CD14-positive monocyte (primary cell): ENCODE results near the gene IFT20. TPM values are rescaled to one million over a fixed set of nuclear protein-coding genes. Genes with fewer than 3 reads are reported as not detected.

Source experiments
- DNase-seq, 3 donors: peaks; one replicate each; pipeline ENCODE4 v3.0.0-alpha.2; 2011 to 2022
- H2AFZ ChIP-seq: 2 replicates; pipeline ENCODE4 v1.6.0; 2012; ENCODE audit warnings: mild to moderate bottlenecking, low read depth, low read length, inconsistent platforms; ENCODE audit not compliant: insufficient read depth, poor library complexity, severe bottlenecking
- H3K27ac ChIP-seq, 2 donors: 1 replicate in 1 of 2; 2 replicates in 1 of 2; pipeline ENCODE4 v1.5.1; 2012 to 2013; ENCODE audit warnings: low read length in 2 of 2, control low read depth in 1 of 2, inconsistent platforms in 1 of 2, low read depth in 1 of 2, mild to moderate bottlenecking in 1 of 2
- H3K27me3 ChIP-seq, 2 donors: one replicate each; pipeline versions ENCODE4 v1.6.0 to v1.6.1; 2011 to 2013; ENCODE audit warnings: low read length in 2 of 2; ENCODE audit not compliant: control insufficient read depth in 2 of 2, insufficient read depth in 2 of 2
- H3K36me3 ChIP-seq, 2 donors: replicated peaks in 1 of 2; 1 replicate in 1 of 2; 2 replicates in 1 of 2; pipeline versions ENCODE4 v1.5.1 to v1.6.1; 2012 to 2013; ENCODE audit warnings: low read length in 2 of 2, control low read depth in 1 of 2, inconsistent platforms in 1 of 2, mild to moderate bottlenecking in 1 of 2; ENCODE audit not compliant: insufficient read depth in 2 of 2, control insufficient read depth in 1 of 2
- H3K4me1 ChIP-seq, 2 donors: 1 replicate in 1 of 2; 2 replicates in 1 of 2; pipeline versions ENCODE4 v1.5.1 to v1.6.1; 2012 to 2013; ENCODE audit warnings: low read length in 2 of 2, control low read depth in 1 of 2, inconsistent platforms in 1 of 2, mild to moderate bottlenecking in 1 of 2, moderate library complexity in 1 of 2; ENCODE audit not compliant: insufficient read depth in 2 of 2, control insufficient read depth in 1 of 2
- H3K4me2 ChIP-seq: replicated peaks from 2 replicates; pipeline ENCODE3; 2012; ENCODE audit warnings: low read length, moderate library complexity, mild to moderate bottlenecking; ENCODE audit not compliant: poor library complexity, severe bottlenecking; ENCODE audit errors: extremely low read depth
- H3K4me3 ChIP-seq, 3 experiments: fragments of 200-600 bp in 1 of 3; sonication (generic) in 1 of 3; replicated peaks in 1 of 3; 1 replicate in 2 of 3; 2 replicates in 1 of 3; pipeline ENCODE4 v1.5.1; 2011 to 2013; ENCODE audit warnings: low read length in 3 of 3, mild to moderate bottlenecking in 3 of 3, control low read depth in 2 of 3, low read depth in 2 of 3, inconsistent platforms in 1 of 3, moderate library complexity in 1 of 3
- H3K79me2 ChIP-seq: 2 replicates; pipeline ENCODE4 v1.6.0; 2012; ENCODE audit warnings: mild to moderate bottlenecking, control low read depth, inconsistent platforms, low read length, moderate library complexity; ENCODE audit not compliant: insufficient read depth
- H3K9ac ChIP-seq: 2 replicates; pipeline ENCODE4 v1.6.0; 2017; ENCODE audit warnings: low read length, mild to moderate bottlenecking; ENCODE audit not compliant: insufficient read depth, poor library complexity, severe bottlenecking
- H3K9me3 ChIP-seq, 2 donors: replicated peaks in 1 of 2; 1 replicate in 1 of 2; 2 replicates in 1 of 2; pipeline versions ENCODE4 v1.5.1 to v1.6.1; 2012 to 2013; ENCODE audit warnings: low read length in 2 of 2, control low read depth in 1 of 2; ENCODE audit not compliant: control insufficient read depth in 1 of 2, insufficient read depth in 1 of 2
- H4K20me1 ChIP-seq: 2 replicates; pipeline ENCODE4 v1.6.0; 2012; ENCODE audit warnings: mild to moderate bottlenecking, low read length, control low read depth, moderate library complexity; ENCODE audit not compliant: insufficient read depth
- H3K27ac Mint-ChIP-seq, 7 donors: one replicate each; pipeline ENCODE4 v1.8.0; 2020; ENCODE audit warnings: mild to moderate bottlenecking in 7 of 7, mixed read lengths in 7 of 7, moderate library complexity in 6 of 7, inconsistent platforms in 2 of 7
- H3K27me3 Mint-ChIP-seq, 3 donors: one replicate each; pipeline ENCODE4 v1.8.0; 2021 to 2022; ENCODE audit warnings: low read depth in 3 of 3, mild to moderate bottlenecking in 3 of 3, mixed read lengths in 3 of 3, moderate library complexity in 3 of 3, inconsistent platforms in 1 of 3
- H3K36me3 Mint-ChIP-seq, 2 donors: one replicate each; pipeline ENCODE4 v1.8.0; 2020; ENCODE audit warnings: mixed read lengths in 2 of 2, inconsistent platforms in 1 of 2, mild to moderate bottlenecking in 1 of 2
- H3K4me1 Mint-ChIP-seq: one replicate; pipeline ENCODE4 v1.8.0; 2020; ENCODE audit warnings: mild to moderate bottlenecking, mixed read lengths
- H3K4me3 Mint-ChIP-seq, 2 donors: one replicate each; pipeline ENCODE4 v1.8.0; 2020; ENCODE audit warnings: mild to moderate bottlenecking in 2 of 2, mixed read lengths in 2 of 2, moderate library complexity in 1 of 2
- H3K9me3 Mint-ChIP-seq, 7 donors: one replicate each; pipeline ENCODE4 v1.8.0; 2020 to 2022; ENCODE audit warnings: mixed read lengths in 7 of 7, mild to moderate bottlenecking in 6 of 7, moderate library complexity in 6 of 7, inconsistent platforms in 2 of 7
- CTCF ChIP-seq: fragments of 200-600 bp; IDR thresholded peaks from one replicate; pipeline ENCODE4 v1.8.0; 2022; ENCODE audit warnings: antibody characterized with exemption, mild to moderate bottlenecking
- WGBS: methylation state at CpG from one replicate; pipeline ENCODE4 v1.1.5; 2013; ENCODE audit warnings: missing lambda C conversion rate; ENCODE audit not compliant: insufficient coverage; 5-methylcytosine and 5-hydroxymethylcytosine counted together
- intact Hi-C, 2 donors: fragments of 100-400 bp; cut with micrococcal nuclease; formaldehyde crosslinking; loops; one replicate each; pipeline versions ENCODE4 v1.15.0 to v1.15.1; 2023
- polyA plus RNA-seq, 3 donors: library from polyadenylated mRNA; depleted of rRNA in 1 of 3; unstranded in 2 of 3; stranded (reverse) in 1 of 3; fragments of 300-500 nt in 2 of 3; fragments of >200 nt in 1 of 3; fragmentation: Illumina TruSeq in 2 of 3; gene quantifications; 1 replicate in 2 of 3; 2 replicates in 1 of 3; pipeline ENCODE4 v1.2.3, GENCODE V29; 2012 to 2021

Gene IFT20
- polyA plus RNA-seq, 3 donors, result 61.1 to 79.1 (median 75.4) TPM

GRCh38 chr17:28291780-28292330 is 43.4 kb downstream of the IFT20 start:
- H3K4me2 ChIP-seq, result no peak overlapping the region
- no peak overlapping the region for H3K27ac Mint-ChIP-seq
- whole genome bisulfite sequencing, result no CpG with 5 or more reads among the region's 1 CpG
- peaks cover 5 to 8% of the 10 kb centered on the region in 2 donors for H3K4me1 ChIP-seq
- H3K4me3 ChIP-seq, result no peak overlapping the region
- H3K9me3 Mint-ChIP-seq, result no peaks in the 10 kb centered on the region
- intact Hi-C loops, result no loop called here
- no peak overlapping the region for H3K27ac ChIP-seq
- no peak for DNase-seq
- peaks cover 0 to 8% of the 10 kb centered on the region in 2 donors for H3K27me3 ChIP-seq
- no peaks in the 10 kb centered on the region for H3K9me3 ChIP-seq
- peaks cover 2% of the 10 kb centered on the region for H3K4me1 Mint-ChIP-seq
- peaks cover 2 to 27% (median 7%) of the 10 kb centered on the region in 3 donors for H3K27me3 Mint-ChIP-seq
- no peaks in the 10 kb centered on the region for H4K20me1 ChIP-seq
- H3K9ac ChIP-seq, result no peak overlapping the region
- no peak overlapping the region for H2AFZ ChIP-seq
- no peaks in the 10 kb centered on the region for H3K36me3 Mint-ChIP-seq
- no peak for TF ChIP-seq CTCF
- H3K4me3 Mint-ChIP-seq, result no peak overlapping the region
- H3K79me2 ChIP-seq, result no peaks in the 10 kb centered on the region
- no peaks in the 10 kb centered on the region for H3K36me3 ChIP-seq

DNA sequence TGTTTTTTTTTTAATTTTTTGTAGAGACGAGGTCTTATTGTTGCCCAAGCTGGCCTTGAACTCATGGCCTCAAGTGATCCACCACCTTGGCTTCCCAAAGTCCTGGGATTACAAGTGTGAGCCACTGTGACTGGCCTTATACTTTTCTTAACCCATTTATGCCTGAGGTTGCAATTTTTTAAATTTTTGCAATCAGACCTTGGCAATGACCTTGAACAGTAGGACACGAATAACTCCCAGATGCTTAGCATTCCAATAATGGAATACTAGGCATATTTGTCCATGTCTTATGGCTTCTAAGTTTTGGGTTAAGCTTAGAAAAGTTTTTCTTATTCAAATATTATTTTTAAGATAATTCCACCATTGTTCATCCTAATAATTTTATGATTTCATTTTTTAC is 44.6 kb downstream of the IFT20 start:
- Mint-ChIP-seq H3K9me3 (peaks cover 0 to 1% (median 0%) of the 10 kb centered on the region in 7 donors), H3K4me3 (no peak overlapping the region), H3K27ac (no peak overlapping the region), H3K36me3 (no peaks in the 10 kb centered on the region), H3K4me1 (peaks cover 2% of the 10 kb centered on the region), H3K27me3 (peaks cover 2 to 27% (median 11%) of the 10 kb centered on the region in 3 donors)
- no peak for DNase-seq
- no peak for TF ChIP-seq CTCF
- 100% methylated on average over 1 of the region's 2 CpGs for WGBS
- intact Hi-C loops, result no loop called here
- H3K27me3 ChIP-seq, result peaks cover 0 to 8% of the 10 kb centered on the region in 2 donors
- no peaks in the 10 kb centered on the region for H3K36me3 ChIP-seq
- no peak overlapping the region for H3K27ac ChIP-seq
- no peaks in the 10 kb centered on the region for H3K9me3 ChIP-seq
- H3K4me2 ChIP-seq, result no peak overlapping the region
- no peak overlapping the region for H2AFZ ChIP-seq
- no peak overlapping the region for H3K9ac ChIP-seq
- H3K4me1 ChIP-seq, result peaks cover 5 to 8% of the 10 kb centered on the region in 2 donors
- no peaks in the 10 kb centered on the region for H4K20me1 ChIP-seq
- H3K79me2 ChIP-seq, result no peaks in the 10 kb centered on the region
- H3K4me3 ChIP-seq, result no peak overlapping the region
